ENCODE measurements around the gene NGB.

The NGB gene

DNA sequence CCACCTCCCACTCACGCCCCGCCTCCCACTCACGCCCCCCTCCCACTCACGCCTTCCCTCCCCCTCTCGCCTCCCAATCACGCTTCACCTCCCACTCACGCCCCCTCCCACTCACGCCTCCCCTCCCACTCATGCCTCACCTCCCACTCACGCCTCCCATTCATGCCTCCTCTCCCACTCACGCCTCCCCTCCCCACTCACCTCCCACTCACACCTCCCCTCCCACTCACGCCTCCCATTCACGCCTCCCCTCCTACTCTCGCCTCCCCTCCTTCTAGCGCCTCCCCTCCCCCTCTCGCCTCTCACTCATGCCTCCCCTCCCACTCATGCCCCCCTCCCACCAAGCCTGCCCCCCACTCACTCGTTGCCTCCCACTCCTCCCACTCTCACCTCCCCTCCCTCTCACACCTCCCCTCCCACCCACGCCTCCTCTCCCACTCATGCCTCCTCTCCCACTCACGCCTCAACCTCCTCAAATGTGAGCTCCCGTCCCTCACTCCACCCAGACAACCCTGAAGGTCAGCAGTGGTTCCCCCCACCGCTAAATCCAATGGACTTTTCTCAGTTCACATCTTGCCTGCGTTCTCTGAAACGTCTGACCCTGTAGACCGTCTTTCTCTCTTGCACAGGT lies 49.6 kb downstream of the NGB start:
- no peak overlapping the region for H3K4me3 ChIP-seq (ENCODE audit: low read depth, low read length)
- H3K27ac ChIP-seq = no peak overlapping the region
- DNase-seq = no peak
- no peaks in the 10 kb centered on the region for H3K36me3 ChIP-seq
- no peaks in the 10 kb centered on the region for H3K9me3 ChIP-seq (ENCODE audit: severe bottlenecking)
- H3K27me3 ChIP-seq (ENCODE audit: insufficient read depth, low read depth, severe bottlenecking) = no peaks in the 10 kb centered on the region
- TF ChIP-seq, protein P1, sequence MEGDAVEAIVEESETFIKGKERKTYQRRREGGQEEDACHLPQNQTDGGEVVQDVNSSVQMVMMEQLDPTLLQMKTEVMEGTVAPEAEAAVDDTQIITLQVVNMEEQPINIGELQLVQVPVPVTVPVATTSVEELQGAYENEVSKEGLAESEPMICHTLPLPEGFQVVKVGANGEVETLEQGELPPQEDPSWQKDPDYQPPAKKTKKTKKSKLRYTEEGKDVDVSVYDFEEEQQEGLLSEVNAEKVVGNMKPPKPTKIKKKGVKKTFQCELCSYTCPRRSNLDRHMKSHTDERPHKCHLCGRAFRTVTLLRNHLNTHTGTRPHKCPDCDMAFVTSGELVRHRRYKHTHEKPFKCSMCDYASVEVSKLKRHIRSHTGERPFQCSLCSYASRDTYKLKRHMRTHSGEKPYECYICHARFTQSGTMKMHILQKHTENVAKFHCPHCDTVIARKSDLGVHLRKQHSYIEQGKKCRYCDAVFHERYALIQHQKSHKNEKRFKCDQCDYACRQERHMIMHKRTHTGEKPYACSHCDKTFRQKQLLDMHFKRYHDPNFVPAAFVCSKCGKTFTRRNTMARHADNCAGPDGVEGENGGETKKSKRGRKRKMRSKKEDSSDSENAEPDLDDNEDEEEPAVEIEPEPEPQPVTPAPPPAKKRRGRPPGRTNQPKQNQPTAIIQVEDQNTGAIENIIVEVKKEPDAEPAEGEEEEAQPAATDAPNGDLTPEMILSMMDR (IDR thresholded peaks at IDR 0.05; ENCODE audit: low read depth, low read length) = no peak

DNA sequence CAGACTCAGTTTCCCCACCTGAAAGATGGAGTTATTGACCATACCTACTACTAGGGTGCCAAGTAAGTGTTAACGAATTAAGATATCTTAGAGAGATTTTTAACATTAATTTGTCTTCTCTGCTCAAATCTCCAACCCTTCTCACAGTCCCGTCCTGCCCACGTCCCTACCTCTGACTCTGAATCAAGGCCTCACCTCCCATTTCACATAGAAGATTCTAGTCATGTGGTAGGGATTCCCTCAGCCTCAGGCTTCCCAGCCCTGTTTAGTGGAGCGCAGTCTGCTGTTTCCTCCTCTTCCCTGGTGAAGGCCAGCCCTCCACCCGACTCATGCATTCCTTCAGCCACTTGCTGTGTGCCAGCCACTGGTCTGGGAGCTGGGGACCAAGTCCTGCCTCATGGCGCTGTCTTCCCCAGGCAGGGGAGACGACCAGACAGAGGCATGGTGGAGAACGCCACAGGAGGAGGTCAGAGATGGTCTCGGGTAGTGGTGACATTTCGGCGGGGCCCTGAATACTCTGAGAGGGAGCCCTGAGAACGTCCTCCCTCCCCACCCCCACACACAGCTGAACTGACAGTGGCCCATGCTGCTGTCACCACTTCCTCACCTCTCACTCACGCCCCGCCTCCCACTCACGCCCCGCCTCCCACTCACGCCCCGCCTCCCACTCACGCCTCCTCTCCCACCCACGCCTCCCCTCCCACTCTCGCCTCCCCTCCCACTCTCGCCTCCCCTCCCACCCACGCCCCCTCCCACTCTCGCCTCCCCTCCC lies 50.6 kb downstream of the NGB start:
- Histone ChIP-seq H3K27ac (no peak overlapping the region), H3K4me3 (ENCODE audit: low read depth, low read length) (no peak overlapping the region), H3K9me3 (ENCODE audit: severe bottlenecking) (no peaks in the 10 kb centered on the region), H3K27me3 (ENCODE audit: insufficient read depth, low read depth, severe bottlenecking) (no peaks in the 10 kb centered on the region), H3K36me3 (no peaks in the 10 kb centered on the region)
- DNase-seq = no peak
- TF ChIP-seq, protein P1 (IDR thresholded peaks at IDR 0.05; ENCODE audit: low read depth, low read length) = no peak

DNA sequence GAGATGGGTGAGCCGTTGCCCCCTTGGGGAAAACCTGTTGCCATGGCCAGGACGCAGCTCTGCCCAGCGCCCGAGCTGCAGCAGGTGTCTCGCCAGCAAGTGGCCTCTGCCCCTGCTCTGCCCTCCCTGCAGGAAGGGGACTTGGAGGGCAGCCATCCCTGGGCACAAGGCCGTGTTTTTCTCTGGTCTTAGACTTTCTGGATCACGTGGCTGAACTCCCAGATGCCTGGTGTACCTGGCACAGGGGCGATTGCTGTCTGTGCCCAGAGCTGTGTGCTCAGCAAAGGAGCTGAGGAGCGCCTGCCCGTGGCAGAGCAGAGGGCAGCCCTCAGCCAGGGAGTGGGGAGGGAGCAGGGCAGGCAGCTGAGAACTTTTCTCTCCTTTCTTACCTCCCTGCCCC lies 51.4 kb downstream of the NGB start:
- TF ChIP-seq, protein P1 (IDR thresholded peaks at IDR 0.05; ENCODE audit: low read depth, low read length) = no peak
- Histone ChIP-seq H3K27ac (no peak overlapping the region), H3K9me3 (ENCODE audit: severe bottlenecking) (no peaks in the 10 kb centered on the region), H3K36me3 (no peaks in the 10 kb centered on the region), H3K4me3 (ENCODE audit: low read depth, low read length) (no peak overlapping the region), H3K27me3 (ENCODE audit: insufficient read depth, low read depth, severe bottlenecking) (no peaks in the 10 kb centered on the region)
- DNase-seq = no peak

DNA sequence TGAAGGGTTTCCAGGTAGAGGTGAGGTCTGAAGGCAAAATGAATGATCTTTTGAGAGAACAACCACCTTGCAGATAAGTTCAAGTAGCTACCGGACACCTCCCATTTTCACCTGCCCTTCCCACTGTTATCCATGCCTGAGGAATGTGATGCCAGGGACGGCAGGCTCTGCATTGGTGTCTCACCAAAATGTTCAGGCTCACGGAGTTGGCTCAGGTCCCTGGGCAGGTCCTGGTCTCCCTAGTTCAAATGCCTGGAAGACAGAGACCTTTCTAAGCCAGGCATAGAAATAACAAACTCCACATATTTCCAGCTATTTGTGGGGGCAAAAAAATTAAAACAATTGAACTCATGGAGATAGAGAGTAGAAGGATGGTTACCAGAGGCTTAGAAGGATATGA lies 53.5 kb downstream of the NGB start:
- Histone ChIP-seq H3K36me3 (no peaks in the 10 kb centered on the region), H3K4me3 (ENCODE audit: low read depth, low read length) (no peak overlapping the region), H3K9me3 (ENCODE audit: severe bottlenecking) (no peaks in the 10 kb centered on the region), H3K27me3 (ENCODE audit: insufficient read depth, low read depth, severe bottlenecking) (no peaks in the 10 kb centered on the region), H3K27ac (no peak overlapping the region)
- TF ChIP-seq, protein P1 (IDR thresholded peaks at IDR 0.05; ENCODE audit: low read depth, low read length) = no peak
- no peak for DNase-seq

Data from WERI-Rb-1 (cell line).